HepG2 (cell line): ENCODE results near the gene PDLIM4. TPM values are rescaled to one million over a fixed set of nuclear protein-coding genes. Genes with fewer than 3 reads are reported as not detected.

Experiments used
- ATAC-seq: fragments of 200-7000 bp; cut with Tn5 transposase; 3 replicates; pipeline ENCODE4 v1.9.1; 2020; ENCODE audit warnings: mild to moderate bottlenecking, moderate library complexity
- BruUV-seq: library from RNA; stranded (reverse); fragments of 400-500 nt; replicated peaks from 2 replicates; lab custom pipeline; 2021; lab: Mats Ljungman, UMichigan
- CTCF ChIA-PET: fragments of 300-600 bp; formaldehyde crosslinking; extraction: SDS; loops from one replicate; lab custom pipeline; 2021; ENCODE audit warnings: low total read pairs, inconsistent platforms, low intra/inter-chr PET ratio; lab: Yijun Ruan, JAX
- POLR2A ChIA-PET: fragments of 350-600 bp; sonication (Branson Sonifier 250); formaldehyde crosslinking; loops from one replicate; lab custom pipeline; 2020; ENCODE audit warnings: antibody characterized with exemption, inconsistent platforms; lab: Yijun Ruan, JAX
- DNase-seq: peaks from one replicate; pipeline ENCODE4 v3.0.0-alpha.2; 2015; ENCODE audit warnings: low spot score
- FAIRE-seq: peaks from 3 replicates; lab custom pipeline; 2011; peaks lifted over from hg19 to GRCh38; lab: Jason Lieb, UNC
- H2AFZ ChIP-seq: one replicate; pipeline ENCODE4 v1.6.1; 2011; ENCODE audit warnings: low read length, inconsistent platforms
- H3K27ac ChIP-seq: fragments of 300-600 bp; 3 replicates; pipeline ENCODE4 v1.8.0; 2011; ENCODE audit warnings: mixed run types, mild to moderate bottlenecking, mixed read lengths, low read length, inconsistent platforms; ENCODE audit not compliant: insufficient read depth; ENCODE audit errors: extremely low read length
- H3K27me3 ChIP-seq, 2 experiments: fragments of 200-600 bp in 1 of 2; 2 replicates in 1 of 2; 3 replicates in 1 of 2; pipeline versions ENCODE4 v1.6.0 to v1.8.0; 2011; ENCODE audit warnings: low read length in 2 of 2, mild to moderate bottlenecking in 2 of 2, moderate library complexity in 2 of 2, inconsistent platforms in 1 of 2; ENCODE audit not compliant: insufficient read depth in 2 of 2, control insufficient read depth in 1 of 2
- H3K36me3 ChIP-seq, 2 experiments: fragments of 200-600 bp in 1 of 2; replicated peaks in 1 of 2; 2 replicates in 1 of 2; 3 replicates in 1 of 2; pipeline versions ENCODE4 v1.5.1 to v1.8.0; 2011; ENCODE audit warnings: low read length in 2 of 2, inconsistent platforms in 1 of 2; ENCODE audit not compliant: insufficient read depth in 2 of 2, control insufficient read depth in 1 of 2
- H3K4me1 ChIP-seq: 2 replicates; pipeline ENCODE4 v1.5.1; 2012; ENCODE audit warnings: low read length, inconsistent platforms; ENCODE audit not compliant: insufficient read depth
- H3K4me2 ChIP-seq: 2 replicates; pipeline ENCODE4 v1.6.0; 2011; ENCODE audit warnings: low read depth, low read length, inconsistent platforms
- H3K4me3 ChIP-seq, 3 experiments: fragments of 200-600 bp in 1 of 3; sonication (generic), shearing (Covaris generic) in 1 of 3; replicated peaks in 1 of 3; 2 replicates each; pipeline ENCODE4 v1.5.1; 2011 to 2016; ENCODE audit warnings: low read length in 3 of 3, inconsistent platforms in 2 of 3, low read depth in 2 of 3, mild to moderate bottlenecking in 2 of 3, control low read depth in 1 of 3, mixed read lengths in 1 of 3; ENCODE audit not compliant: insufficient read depth in 1 of 3
- H3K79me2 ChIP-seq: one replicate; pipeline ENCODE4 v1.6.1; 2011; ENCODE audit warnings: low read length, inconsistent platforms; ENCODE audit not compliant: insufficient read depth
- H3K9ac ChIP-seq: 2 replicates; pipeline ENCODE4 v1.6.0; 2011; ENCODE audit warnings: mild to moderate bottlenecking, low read depth, low read length, inconsistent platforms; ENCODE audit not compliant: insufficient read depth
- H3K9me3 ChIP-seq: 2 replicates; pipeline ENCODE4 v1.5.1; 2012; ENCODE audit warnings: mild to moderate bottlenecking, low read length
- H4K20me1 ChIP-seq: 2 replicates; pipeline ENCODE4 v1.6.0; 2011; ENCODE audit warnings: inconsistent platforms, mild to moderate bottlenecking, low read length, moderate library complexity; ENCODE audit not compliant: insufficient read depth
- NR2C2 ChIP-seq: sonication (generic); formaldehyde crosslinking; IDR thresholded peaks from 2 replicates; pipeline ENCODE4 v1.4.0; 2020; ENCODE audit warnings: missing genetic modification reagents, mild to moderate bottlenecking, moderate library complexity, borderline replicate concordance
- WIZ ChIP-seq: sonication (generic); formaldehyde crosslinking; IDR thresholded peaks from 2 replicates; pipeline ENCODE4 v1.5.1; 2020; ENCODE audit warnings: mild to moderate bottlenecking, missing genetic modification reagents
- ZHX1 ChIP-seq: sonication (generic); formaldehyde crosslinking; IDR thresholded peaks from 2 replicates; pipeline ENCODE4 v1.8.1; 2022; ENCODE audit warnings: low read depth, mild to moderate bottlenecking, missing genetic modification reagents
- ZNF207 ChIP-seq: fragments of 450-650 bp; IDR thresholded peaks from 2 replicates; pipeline ENCODE4 v1.6.1; 2016; ENCODE audit warnings: antibody characterized with exemption, borderline replicate concordance
- ZNF281 ChIP-seq: sonication (generic); formaldehyde crosslinking; IDR thresholded peaks from 2 replicates; pipeline ENCODE4 v1.4.0; 2020; ENCODE audit warnings: missing genetic modification reagents, borderline replicate concordance
- ZNF547 ChIP-seq: sonication (generic); formaldehyde crosslinking; IDR thresholded peaks from 2 replicates; pipeline ENCODE4 v1.5.1; 2020; ENCODE audit warnings: mild to moderate bottlenecking, missing genetic modification reagents
- ZNF569 ChIP-seq: sonication (generic); formaldehyde crosslinking; IDR thresholded peaks from 2 replicates; pipeline ENCODE4 v1.5.0; 2020; ENCODE audit warnings: mild to moderate bottlenecking, missing genetic modification reagents, moderate library complexity, borderline replicate concordance
- ZNF687 ChIP-seq: sonication (generic); formaldehyde crosslinking; IDR thresholded peaks from 2 replicates; pipeline ENCODE4 v1.5.1; 2020; ENCODE audit warnings: mild to moderate bottlenecking, missing genetic modification reagents, moderate library complexity
- ZSCAN25 ChIP-seq: sonication (generic); formaldehyde crosslinking; IDR thresholded peaks from 2 replicates; pipeline ENCODE4 v1.8.0; 2022; ENCODE audit warnings: mild to moderate bottlenecking, missing genetic modification reagents
- WGBS: methylation state at CpG from one replicate; pipeline ENCODE4 v1.1.6; 2017; ENCODE audit warnings: low lambda C conversion rate; 5-methylcytosine and 5-hydroxymethylcytosine counted together
- in situ Hi-C: cut with HindIII; loops from 2 replicates; pipeline ENCODE4 v1.10.0; 2017; ENCODE audit warnings: low pct_unique_long_range_greater_than_20kb; ENCODE audit not compliant: extremely low pct_ligation_motif_present
- intact Hi-C: fragments of 100-400 bp; cut with micrococcal nuclease; formaldehyde crosslinking; loops from one replicate; pipeline ENCODE4 v1.10.0; 2022; ENCODE audit not compliant: unreplicated experiment
- polyA plus RNA-seq, 8 experiments: library from polyadenylated mRNA; depleted of rRNA in 3 of 8; stranded (reverse) in 7 of 8; unstranded in 1 of 8; fragments of >200 nt; fragmentation: Illumina TruSeq in 4 of 8; extraction: Trizol in 4 of 8; gene quantifications; 2 replicates each; pipeline versions ENCODE4 v1.2.1 to v1.2.3, GENCODE V29; 2011 to 2016; ENCODE audit warnings: low read depth in 4 of 8, missing spikeins in 1 of 8, mixed read lengths in 1 of 8; ENCODE audit not compliant: insufficient read depth in 1 of 8
- total RNA-seq, 5 experiments: library from RNA; depleted of rRNA; stranded (reverse); fragments of >200 nt; fragmentation: Illumina TruSeq; extraction: Trizol; gene quantifications; 2 replicates each; pipeline ENCODE4 v1.2.3, GENCODE V29; 2016; ENCODE audit warnings: low read depth in 1 of 5

Gene PDLIM4
- total and polyA plus RNA-seq, 2 of the 13 experiments (the other 11 are each of a cell fraction or from before 2014, with no cell fraction given), result 1.1 to 2.3 TPM

- TF ChIP-seq NR2C2 (no peak), ZNF207 (no peak), ZSCAN25 (peak; percentile 83), ZNF569 (CRISPR knock-in tag) (no peak), ZNF547 (CRISPR knock-in tag) (no peak)
These were observed 10.7 kb downstream of the PDLIM4 start (continued) for GRCh38 chr5:132267931-132268768.

GRCh38 chr5:132268769-132269551 is 11.5 kb downstream of the PDLIM4 start:
- Histone ChIP-seq H3K79me2 (no peaks in the 10 kb centered on the region), H3K4me1 (peaks cover 65% of the 10 kb centered on the region), H3K27me3 (no peaks in the 10 kb centered on the region), H3K4me3 (no peak overlapping the region; a peak in 1 of 6 replicates), H3K4me2 (no peak overlapping the region), H3K36me3 (no peaks in the 10 kb centered on the region), H3K9ac (no peak overlapping the region), H2AFZ (no peak overlapping the region), H3K27ac (no peak overlapping the region), H4K20me1 (no peaks in the 10 kb centered on the region), H3K9me3 (no peaks in the 10 kb centered on the region)
- no TSS peak for BruUV-seq
- DNase-seq (no peak), FAIRE-seq (no peak), ATAC-seq (no peak; the same call in 2 of the 3 replicates)
- intact Hi-C loops, result no loop called here
- 41% methylated on average over 4 of the region's 8 CpGs for WGBS
- in situ Hi-C loops, result no loop called here
- POLR2A ChIA-PET, result interaction anchor here (1.0 to 3.3 kb wide), 3 partner anchors 9 to 41 kb away, joined by 3 to 12 read pairs (median 5); partner anchors contain the start of genes P4HA2 and SLC22A4
- CTCF ChIA-PET, result no interaction called here
- TF ChIP-seq ZNF687 (CRISPR knock-in tag), result peak; percentile 42
- TF ChIP-seq WIZ (CRISPR knock-in tag), result no peak
- TF ChIP-seq ZHX1, result no peak
- TF ChIP-seq ZNF281 (CRISPR knock-in tag), result peak; percentile 62; the same call in 1 of the 2 replicates
